HepG2 (cell line): ENCODE measurements around the gene SOCS1. TPM values are rescaled to one million over a fixed set of nuclear protein-coding genes. Genes with fewer than 3 reads are reported as not detected.

ENCODE experiments used
- HNRNPUL1 ChIP-seq: fragments of 200-400 bp; formaldehyde crosslinking; IDR thresholded peaks from 2 replicates; pipeline ENCODE4 v1.6.1; 2017; ENCODE audit warnings: low read depth, mild to moderate bottlenecking, low read length, moderate library complexity
- ISX ChIP-seq: sonication (generic); formaldehyde crosslinking; conservative IDR thresholded peaks from 2 replicates; pipeline ENCODE4 v1.5.0; 2020; ENCODE audit warnings: missing genetic modification reagents
- MATR3 ChIP-seq: sonication (generic); formaldehyde crosslinking; IDR thresholded peaks from 2 replicates; pipeline ENCODE4 v1.4.0; 2020; ENCODE audit warnings: missing genetic modification reagents
- NR2F1 ChIP-seq, 2 experiments: fragments of 450-650 bp in 1 of 2; formaldehyde crosslinking in 1 of 2; IDR thresholded peaks; 2 replicates each; pipeline versions ENCODE4 v1.5.0 to v1.6.1; 2016 to 2020; ENCODE audit warnings: mild to moderate bottlenecking in 1 of 2, missing compliant biosample characterization in 1 of 2, missing genetic modification reagents in 1 of 2, moderate library complexity in 1 of 2
- PHF20 ChIP-seq: sonication (generic); formaldehyde crosslinking; IDR thresholded peaks from 2 replicates; pipeline ENCODE4 v1.5.0; 2020; ENCODE audit warnings: mild to moderate bottlenecking, missing genetic modification reagents
- RBM22 ChIP-seq: fragments of 200-400 bp; formaldehyde crosslinking; optimal IDR thresholded peaks from 2 replicates; pipeline ENCODE3; 2017; ENCODE audit warnings: mild to moderate bottlenecking, low read length, moderate library complexity
- REPIN1 ChIP-seq: sonication (generic); formaldehyde crosslinking; IDR thresholded peaks from 2 replicates; pipeline ENCODE4 v1.8.0; 2022; ENCODE audit warnings: missing genetic modification reagents, low read depth, mild to moderate bottlenecking, borderline replicate concordance
- SMARCC2 ChIP-seq: fragments of 450-650 bp; IDR thresholded peaks from 2 replicates; pipeline ENCODE4 v1.6.1; 2017; ENCODE audit warnings: antibody characterized with exemption, mild to moderate bottlenecking
- ZC3H13 ChIP-seq: sonication (generic); formaldehyde crosslinking; IDR thresholded peaks from 2 replicates; pipeline ENCODE4 v1.8.1; 2023; ENCODE audit warnings: mild to moderate bottlenecking, missing genetic modification reagents, moderate library complexity
- ZFP62 ChIP-seq: sonication (generic); formaldehyde crosslinking; IDR thresholded peaks from 2 replicates; pipeline ENCODE4 v1.4.0; 2020; ENCODE audit warnings: missing genetic modification reagents
- ZNF333 ChIP-seq: sonication (generic); formaldehyde crosslinking; IDR thresholded peaks from 2 replicates; pipeline ENCODE4 v1.4.0; 2020; ENCODE audit warnings: mild to moderate bottlenecking, missing genetic modification reagents, borderline replicate concordance
- ZNF430 ChIP-seq: sonication (generic); formaldehyde crosslinking; IDR thresholded peaks from 2 replicates; pipeline ENCODE4 v1.9.0; 2021; ENCODE audit warnings: mild to moderate bottlenecking, missing genetic modification reagents
- ZNF781 ChIP-seq: sonication (generic); formaldehyde crosslinking; IDR thresholded peaks from 2 replicates; pipeline ENCODE4 v1.5.1; 2020; ENCODE audit warnings: borderline replicate concordance, mild to moderate bottlenecking, missing genetic modification reagents; ENCODE audit errors: not compliant biosample characterization
- polyA plus RNA-seq, 8 experiments: library from polyadenylated mRNA; depleted of rRNA in 3 of 8; stranded (reverse) in 7 of 8; unstranded in 1 of 8; fragments of >200 nt; fragmentation: Illumina TruSeq in 4 of 8; extraction: Trizol in 4 of 8; gene quantifications; 2 replicates each; pipeline versions ENCODE4 v1.2.1 to v1.2.3, GENCODE V29; 2011 to 2016; ENCODE audit warnings: low read depth in 4 of 8, missing spikeins in 1 of 8, mixed read lengths in 1 of 8; ENCODE audit not compliant: insufficient read depth in 1 of 8
- total RNA-seq, 5 experiments: library from RNA; depleted of rRNA; stranded (reverse); fragments of >200 nt; fragmentation: Illumina TruSeq; extraction: Trizol; gene quantifications; 2 replicates each; pipeline ENCODE4 v1.2.3, GENCODE V29; 2016; ENCODE audit warnings: low read depth in 1 of 5
- TF ChIP-seq, protein P1 (sequence below): sonication (generic); formaldehyde crosslinking; IDR thresholded peaks from 2 replicates; pipeline ENCODE4 v1.4.0; 2020; ENCODE audit warnings: missing genetic modification reagents
- TF ChIP-seq, protein P2 (sequence below): IDR thresholded peaks from 2 replicates; pipeline ENCODE4 v1.6.1; 2012; ENCODE audit warnings: low read length, improper control_type of control experiment
- TF ChIP-seq, protein P3 (sequence below): sonication (generic); formaldehyde crosslinking; IDR thresholded peaks from 2 replicates; pipeline ENCODE4 v1.4.0; 2020; ENCODE audit warnings: missing genetic modification reagents, borderline replicate concordance
- TF ChIP-seq, protein P4 (sequence below): sonication (generic); formaldehyde crosslinking; IDR thresholded peaks from 2 replicates; pipeline ENCODE4 v1.5.1; 2020; ENCODE audit warnings: mild to moderate bottlenecking, missing genetic modification reagents, moderate library complexity

The SOCS1 gene
- total and polyA plus RNA-seq, 2 of the 13 experiments (the other 11 are each of a cell fraction or from before 2014, with no cell fraction given), result 5.3 to 6.3 TPM

DNA sequence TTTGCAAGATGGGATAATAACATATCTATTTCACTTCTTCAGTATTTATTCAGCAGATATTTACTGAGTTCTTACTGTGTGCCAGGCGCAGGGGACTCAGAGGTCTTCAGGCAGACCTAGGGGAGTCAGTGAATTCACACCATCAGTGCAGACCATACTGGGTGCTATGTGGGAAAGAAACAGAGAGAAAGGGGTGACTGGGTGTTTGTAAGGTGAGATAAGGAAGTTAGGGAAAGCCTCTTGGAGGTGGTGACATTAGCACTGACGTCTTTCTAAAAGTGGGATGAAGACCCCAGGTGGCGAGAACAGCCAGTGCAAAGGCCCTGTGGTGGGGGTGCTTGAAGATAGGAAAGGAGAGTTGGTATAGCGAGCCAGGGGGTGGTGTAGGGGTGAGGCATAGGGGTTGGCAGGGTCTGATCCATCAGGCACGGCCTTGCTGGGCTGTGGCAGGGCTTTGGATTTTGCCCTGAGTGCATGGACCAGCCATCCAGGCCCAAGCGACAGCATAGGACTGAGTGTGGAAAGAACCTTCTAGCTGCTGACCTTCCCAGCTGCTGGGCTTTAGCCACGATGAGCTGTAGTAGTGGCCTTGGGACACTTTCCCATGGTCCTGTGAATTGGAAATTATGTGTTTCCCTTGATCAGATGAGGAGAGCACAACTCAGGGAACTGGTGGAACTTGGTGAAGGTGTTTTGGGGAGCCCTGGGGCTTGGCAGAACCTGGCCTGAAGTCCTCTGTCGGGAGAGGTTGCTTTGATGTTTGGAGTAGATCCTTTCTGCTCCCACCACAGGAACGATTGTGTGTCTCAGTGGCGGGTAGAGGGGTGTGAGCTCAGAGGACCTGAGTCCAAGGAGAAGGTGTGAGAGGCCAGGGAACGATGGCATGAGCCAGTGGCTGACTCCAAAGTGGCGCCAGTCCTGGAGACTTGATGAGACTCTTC is 3.9 kb upstream of the SOCS1 start (continued):
- TF ChIP-seq SMARCC2 (no peak), PHF20 (no peak), ISX (no peak), ZNF430 (CRISPR knock-in tag) (no peak), MATR3 (CRISPR knock-in tag) (no peak), HNRNPUL1 (no peak), REPIN1 (CRISPR knock-in tag) (no peak), ZC3H13 (CRISPR knock-in tag) (0 out of 2 replicates have a peak, but pooled peaks have one; percentile 28), ZNF333 (CRISPR knock-in tag) (peak; percentile 42; the same call in 1 of the 2 replicates), RBM22 (no peak), NR2F1 (CRISPR knock-in tag; IDR thresholded peaks at IDR 0.05) (no peak), ZNF781 (CRISPR knock-in tag) (peak; percentile 72), ZFP62 (CRISPR knock-in tag) (no peak)
- TF ChIP-seq, protein P1, sequence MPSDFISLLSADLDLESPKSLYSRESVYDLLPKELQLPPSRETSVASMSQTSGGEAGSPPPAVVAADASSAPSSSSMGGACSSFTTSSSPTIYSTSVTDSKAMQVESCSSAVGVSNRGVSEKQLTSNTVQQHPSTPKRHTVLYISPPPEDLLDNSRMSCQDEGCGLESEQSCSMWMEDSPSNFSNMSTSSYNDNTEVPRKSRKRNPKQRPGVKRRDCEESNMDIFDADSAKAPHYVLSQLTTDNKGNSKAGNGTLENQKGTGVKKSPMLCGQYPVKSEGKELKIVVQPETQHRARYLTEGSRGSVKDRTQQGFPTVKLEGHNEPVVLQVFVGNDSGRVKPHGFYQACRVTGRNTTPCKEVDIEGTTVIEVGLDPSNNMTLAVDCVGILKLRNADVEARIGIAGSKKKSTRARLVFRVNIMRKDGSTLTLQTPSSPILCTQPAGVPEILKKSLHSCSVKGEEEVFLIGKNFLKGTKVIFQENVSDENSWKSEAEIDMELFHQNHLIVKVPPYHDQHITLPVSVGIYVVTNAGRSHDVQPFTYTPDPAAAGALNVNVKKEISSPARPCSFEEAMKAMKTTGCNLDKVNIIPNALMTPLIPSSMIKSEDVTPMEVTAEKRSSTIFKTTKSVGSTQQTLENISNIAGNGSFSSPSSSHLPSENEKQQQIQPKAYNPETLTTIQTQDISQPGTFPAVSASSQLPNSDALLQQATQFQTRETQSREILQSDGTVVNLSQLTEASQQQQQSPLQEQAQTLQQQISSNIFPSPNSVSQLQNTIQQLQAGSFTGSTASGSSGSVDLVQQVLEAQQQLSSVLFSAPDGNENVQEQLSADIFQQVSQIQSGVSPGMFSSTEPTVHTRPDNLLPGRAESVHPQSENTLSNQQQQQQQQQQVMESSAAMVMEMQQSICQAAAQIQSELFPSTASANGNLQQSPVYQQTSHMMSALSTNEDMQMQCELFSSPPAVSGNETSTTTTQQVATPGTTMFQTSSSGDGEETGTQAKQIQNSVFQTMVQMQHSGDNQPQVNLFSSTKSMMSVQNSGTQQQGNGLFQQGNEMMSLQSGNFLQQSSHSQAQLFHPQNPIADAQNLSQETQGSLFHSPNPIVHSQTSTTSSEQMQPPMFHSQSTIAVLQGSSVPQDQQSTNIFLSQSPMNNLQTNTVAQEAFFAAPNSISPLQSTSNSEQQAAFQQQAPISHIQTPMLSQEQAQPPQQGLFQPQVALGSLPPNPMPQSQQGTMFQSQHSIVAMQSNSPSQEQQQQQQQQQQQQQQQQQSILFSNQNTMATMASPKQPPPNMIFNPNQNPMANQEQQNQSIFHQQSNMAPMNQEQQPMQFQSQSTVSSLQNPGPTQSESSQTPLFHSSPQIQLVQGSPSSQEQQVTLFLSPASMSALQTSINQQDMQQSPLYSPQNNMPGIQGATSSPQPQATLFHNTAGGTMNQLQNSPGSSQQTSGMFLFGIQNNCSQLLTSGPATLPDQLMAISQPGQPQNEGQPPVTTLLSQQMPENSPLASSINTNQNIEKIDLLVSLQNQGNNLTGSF (CRISPR knock-in tag), result no peak
- TF ChIP-seq, protein P2, sequence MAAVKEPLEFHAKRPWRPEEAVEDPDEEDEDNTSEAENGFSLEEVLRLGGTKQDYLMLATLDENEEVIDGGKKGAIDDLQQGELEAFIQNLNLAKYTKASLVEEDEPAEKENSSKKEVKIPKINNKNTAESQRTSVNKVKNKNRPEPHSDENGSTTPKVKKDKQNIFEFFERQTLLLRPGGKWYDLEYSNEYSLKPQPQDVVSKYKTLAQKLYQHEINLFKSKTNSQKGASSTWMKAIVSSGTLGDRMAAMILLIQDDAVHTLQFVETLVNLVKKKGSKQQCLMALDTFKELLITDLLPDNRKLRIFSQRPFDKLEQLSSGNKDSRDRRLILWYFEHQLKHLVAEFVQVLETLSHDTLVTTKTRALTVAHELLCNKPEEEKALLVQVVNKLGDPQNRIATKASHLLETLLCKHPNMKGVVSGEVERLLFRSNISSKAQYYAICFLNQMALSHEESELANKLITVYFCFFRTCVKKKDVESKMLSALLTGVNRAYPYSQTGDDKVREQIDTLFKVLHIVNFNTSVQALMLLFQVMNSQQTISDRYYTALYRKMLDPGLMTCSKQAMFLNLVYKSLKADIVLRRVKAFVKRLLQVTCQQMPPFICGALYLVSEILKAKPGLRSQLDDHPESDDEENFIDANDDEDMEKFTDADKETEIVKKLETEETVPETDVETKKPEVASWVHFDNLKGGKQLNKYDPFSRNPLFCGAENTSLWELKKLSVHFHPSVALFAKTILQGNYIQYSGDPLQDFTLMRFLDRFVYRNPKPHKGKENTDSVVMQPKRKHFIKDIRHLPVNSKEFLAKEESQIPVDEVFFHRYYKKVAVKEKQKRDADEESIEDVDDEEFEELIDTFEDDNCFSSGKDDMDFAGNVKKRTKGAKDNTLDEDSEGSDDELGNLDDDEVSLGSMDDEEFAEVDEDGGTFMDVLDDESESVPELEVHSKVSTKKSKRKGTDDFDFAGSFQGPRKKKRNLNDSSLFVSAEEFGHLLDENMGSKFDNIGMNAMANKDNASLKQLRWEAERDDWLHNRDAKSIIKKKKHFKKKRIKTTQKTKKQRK, result no peak
- TF ChIP-seq, protein P3, sequence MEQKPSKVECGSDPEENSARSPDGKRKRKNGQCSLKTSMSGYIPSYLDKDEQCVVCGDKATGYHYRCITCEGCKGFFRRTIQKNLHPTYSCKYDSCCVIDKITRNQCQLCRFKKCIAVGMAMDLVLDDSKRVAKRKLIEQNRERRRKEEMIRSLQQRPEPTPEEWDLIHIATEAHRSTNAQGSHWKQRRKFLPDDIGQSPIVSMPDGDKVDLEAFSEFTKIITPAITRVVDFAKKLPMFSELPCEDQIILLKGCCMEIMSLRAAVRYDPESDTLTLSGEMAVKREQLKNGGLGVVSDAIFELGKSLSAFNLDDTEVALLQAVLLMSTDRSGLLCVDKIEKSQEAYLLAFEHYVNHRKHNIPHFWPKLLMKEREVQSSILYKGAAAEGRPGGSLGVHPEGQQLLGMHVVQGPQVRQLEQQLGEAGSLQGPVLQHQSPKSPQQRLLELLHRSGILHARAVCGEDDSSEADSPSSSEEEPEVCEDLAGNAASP (CRISPR knock-in tag), result no peak; the same call in 1 of the 2 replicates
- TF ChIP-seq, protein P4, sequence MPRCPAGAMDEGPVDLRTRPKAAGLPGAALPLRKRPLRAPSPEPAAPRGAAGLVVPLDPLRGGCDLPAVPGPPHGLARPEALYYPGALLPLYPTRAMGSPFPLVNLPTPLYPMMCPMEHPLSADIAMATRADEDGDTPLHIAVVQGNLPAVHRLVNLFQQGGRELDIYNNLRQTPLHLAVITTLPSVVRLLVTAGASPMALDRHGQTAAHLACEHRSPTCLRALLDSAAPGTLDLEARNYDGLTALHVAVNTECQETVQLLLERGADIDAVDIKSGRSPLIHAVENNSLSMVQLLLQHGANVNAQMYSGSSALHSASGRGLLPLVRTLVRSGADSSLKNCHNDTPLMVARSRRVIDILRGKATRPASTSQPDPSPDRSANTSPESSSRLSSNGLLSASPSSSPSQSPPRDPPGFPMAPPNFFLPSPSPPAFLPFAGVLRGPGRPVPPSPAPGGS (CRISPR knock-in tag), result no peak; the same call in 1 of the 2 replicates
